Renal cortical epithelial cell (primary cell): ENCODE data around the gene HOXA7. TPM values are rescaled to one million over a fixed set of nuclear protein-coding genes. Genes with fewer than 3 reads are reported as not detected.

Source experiments
- DNase-seq: peaks from one replicate; pipeline ENCODE4 v3.0.0-alpha.2; 2011; ENCODE audit warnings: low read depth
- total RNA-seq: library from RNA; depleted of rRNA; stranded (reverse); fragments of >200 nt; gene quantifications from 2 replicates; pipeline ENCODE4 v1.2.3, GENCODE V29; 2014

HOXA7 gene
- total RNA-seq, 1 donor from 2014 or later = 12.0 TPM

DNA sequence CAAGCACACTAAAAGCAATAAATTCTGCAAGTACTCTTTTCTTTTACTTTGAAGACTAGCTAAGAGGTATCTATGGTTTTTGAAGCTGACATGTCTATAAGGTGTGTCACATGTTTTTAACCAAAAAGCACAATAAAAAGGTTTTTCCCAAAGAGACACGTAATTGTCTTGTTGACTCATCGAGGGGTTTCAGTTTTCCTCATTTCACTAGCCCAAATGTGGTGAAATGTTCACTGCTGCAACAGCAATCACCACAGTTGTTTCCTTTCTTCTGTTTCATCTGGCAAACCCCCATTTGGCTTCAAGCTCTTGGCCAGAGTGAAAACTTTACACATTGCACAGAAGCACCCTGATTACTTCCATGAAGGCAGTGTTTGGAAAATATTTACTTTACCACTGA, 22.1 kb downstream of the HOXA7 start:
- DNase-seq = peak; percentile 94

DNA sequence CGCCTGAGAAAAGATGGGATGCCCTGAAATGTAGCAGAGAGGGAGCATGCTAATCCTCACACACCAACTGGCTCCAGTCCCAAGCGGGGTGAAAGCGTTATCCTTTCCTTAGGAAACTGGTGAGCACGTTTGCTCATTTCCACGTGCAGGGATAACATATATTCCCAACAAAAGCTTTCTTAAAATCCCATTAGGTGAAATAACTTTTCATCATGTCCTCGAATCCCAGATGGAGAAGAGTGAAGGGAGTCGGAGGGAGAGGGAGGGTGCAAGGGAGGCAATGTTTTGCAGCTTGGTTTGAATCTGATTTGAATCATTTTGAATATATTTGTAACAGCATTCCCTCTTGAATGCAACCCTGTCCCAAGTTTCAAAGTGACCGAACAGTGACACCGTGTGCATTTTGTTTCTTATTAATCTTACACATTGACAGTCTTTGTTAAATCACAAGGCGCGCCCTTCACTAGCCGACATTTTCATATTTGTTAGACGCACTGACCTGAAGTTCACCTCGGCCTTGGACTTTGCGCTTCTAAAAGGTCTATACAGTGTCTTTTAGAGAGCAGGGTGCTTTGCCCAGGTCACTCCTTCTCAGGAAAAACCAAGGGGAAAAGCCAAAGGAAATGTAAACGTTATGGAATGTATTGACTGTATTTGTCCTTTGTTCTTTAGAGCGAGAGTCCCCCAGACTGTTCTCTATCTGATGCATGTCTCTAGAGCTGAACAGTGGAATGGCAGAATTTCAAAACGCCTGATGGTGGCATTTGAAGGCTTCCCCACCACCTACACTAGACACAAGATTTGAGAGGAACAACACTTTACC, 22.9 kb downstream of the HOXA7 start:
- no peak for DNase-seq

DNA sequence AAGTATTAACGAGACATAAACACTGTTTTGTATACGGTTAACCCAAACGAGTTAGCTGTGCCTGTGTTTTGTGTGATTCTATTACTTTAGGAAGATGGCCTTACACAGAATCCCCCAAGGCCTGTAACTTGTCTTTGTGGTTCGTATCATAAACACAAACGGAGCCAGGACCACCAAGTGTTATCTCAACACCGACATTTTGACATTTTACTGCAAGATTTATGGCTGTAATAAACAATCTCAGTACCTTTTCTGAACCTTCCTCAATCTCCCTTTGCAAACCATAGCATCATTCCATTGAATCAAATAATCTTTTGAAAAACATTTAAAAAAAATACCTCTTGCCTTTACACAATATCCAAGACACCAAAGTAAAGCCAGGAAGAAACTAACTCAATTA, 23.5 kb downstream of the HOXA7 start:
- no peak for DNase-seq

DNA sequence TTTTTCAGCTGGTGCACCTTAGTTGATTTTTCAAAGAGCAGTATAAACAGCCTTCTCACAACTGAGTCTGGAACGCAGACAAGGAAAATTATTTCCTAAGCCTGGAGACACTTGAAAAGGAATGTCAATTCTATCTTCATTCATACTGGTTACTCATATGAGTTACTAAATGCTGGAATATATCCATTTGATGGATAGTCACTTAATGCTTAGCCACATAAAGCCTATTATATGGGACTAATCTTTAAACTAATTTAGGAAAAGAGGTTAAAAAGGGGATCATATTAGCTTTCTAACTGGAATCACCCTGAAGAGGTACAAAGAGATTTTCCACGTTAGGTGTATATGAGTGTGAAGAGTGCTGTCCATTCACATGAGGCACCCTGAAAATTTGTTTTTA, 24.3 kb downstream of the HOXA7 start:
- DNase-seq = no peak

DNA sequence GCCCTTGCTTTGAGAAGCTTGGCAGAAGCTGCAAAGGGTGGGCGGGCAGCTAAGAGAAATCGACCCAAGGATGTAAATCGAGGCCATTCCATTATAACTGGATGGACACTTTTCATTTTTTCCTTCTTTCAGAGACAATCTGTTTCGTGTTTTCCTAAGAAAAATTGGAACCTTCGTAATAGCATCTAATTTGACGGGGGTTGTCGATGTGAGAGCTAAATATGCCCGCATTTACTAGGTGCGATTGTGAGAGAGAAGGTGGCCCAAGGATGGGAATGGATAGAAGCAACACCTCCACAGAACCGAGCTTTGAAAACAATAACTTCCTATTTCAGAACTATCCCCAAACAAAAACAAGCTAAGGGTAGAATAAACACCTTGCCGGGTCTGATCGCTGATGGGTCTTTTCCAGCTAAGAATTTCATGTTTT, 25.1 kb downstream of the HOXA7 start:
- DNase-seq = no peak

DNA sequence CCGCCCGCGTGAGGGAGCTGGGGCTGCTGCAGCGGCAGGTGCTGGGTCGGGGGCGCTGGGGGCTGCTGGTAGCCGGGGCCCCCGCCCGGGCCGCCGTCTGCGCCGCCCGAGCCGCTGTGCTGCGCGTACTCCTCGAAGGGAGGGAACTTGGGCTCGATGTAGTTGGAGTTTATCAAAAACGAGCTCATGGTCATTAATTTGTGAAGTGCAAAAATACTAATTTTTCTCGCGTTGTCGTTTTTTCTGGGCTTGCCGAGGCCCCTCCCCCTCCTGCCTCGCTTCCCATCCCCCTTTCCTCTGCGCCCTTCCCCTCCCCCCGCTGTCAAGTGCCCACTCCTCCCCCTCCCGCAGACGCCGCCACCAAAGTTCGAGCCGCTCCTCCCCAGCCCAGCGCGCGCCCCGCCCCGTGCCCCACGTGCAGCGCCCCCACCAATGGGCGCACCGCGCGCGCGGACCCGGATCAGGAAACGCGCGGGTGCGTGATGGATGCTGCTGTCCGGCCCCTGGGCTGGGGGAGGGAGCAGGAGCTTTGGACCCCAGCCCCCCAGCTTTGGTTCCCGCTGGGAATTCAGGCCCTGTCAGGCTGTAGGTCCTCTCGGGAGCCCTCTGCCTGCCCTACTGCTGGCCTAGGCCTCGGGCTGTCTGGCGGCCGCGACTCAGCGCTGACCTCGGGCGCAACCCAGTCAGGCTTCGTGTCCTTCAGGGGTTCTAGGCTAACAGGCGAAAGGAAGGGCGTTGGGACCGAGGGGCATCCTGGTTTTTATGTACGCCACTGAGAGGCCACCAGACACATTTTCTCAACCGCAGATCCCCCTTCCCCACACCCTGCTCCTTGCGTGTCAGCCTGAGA, 25.7 kb downstream of the HOXA7 start, which contains the start of gene HOXA4:
Gene HOXA4, minus strand, starts transcription at position 218 of the 850 bp plus-strand sequence. Its CDS starts 24 bp downstream, at position 194.
- DNase-seq = no peak

DNA sequence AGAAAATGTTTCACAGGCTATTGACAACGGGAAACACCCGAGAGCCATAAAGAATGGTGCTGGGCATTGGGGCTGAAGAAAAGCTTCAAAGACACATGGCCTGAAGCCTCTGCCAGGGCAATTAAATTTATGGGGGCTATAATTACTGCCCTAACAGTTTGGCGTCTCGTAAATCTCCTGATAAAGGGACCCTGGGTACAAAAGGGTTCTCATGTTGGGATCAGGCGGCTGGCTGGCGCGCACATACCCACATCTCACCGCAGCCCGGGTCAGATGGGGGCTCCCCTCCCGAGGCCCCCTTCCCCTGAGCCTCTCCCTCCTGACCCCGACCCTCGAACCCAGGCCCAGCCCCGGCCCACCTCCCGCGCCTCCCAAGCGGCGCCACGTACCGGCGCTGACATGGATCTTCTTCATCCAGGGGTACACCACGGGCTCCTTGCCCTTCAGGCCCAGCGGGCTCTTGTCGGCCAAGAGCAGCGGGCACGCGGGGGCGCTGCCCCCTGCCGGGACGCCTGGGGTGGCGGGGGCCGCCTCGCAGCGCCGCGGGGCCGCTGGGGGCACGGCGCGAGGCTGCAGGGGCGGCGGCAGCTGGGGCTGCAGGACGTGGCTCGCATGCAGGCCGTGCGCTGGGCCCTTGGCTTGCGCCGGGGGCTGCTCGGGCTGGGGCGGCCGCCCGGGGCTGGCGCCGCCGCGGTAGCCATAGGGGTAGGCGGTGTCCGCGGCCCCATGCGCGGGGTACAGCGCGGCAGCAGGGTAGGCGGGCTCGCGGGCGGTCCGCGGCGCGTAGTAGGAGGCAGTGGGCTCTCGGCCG, 26.5 kb downstream of the HOXA7 start:
- DNase-seq = no peak

DNA sequence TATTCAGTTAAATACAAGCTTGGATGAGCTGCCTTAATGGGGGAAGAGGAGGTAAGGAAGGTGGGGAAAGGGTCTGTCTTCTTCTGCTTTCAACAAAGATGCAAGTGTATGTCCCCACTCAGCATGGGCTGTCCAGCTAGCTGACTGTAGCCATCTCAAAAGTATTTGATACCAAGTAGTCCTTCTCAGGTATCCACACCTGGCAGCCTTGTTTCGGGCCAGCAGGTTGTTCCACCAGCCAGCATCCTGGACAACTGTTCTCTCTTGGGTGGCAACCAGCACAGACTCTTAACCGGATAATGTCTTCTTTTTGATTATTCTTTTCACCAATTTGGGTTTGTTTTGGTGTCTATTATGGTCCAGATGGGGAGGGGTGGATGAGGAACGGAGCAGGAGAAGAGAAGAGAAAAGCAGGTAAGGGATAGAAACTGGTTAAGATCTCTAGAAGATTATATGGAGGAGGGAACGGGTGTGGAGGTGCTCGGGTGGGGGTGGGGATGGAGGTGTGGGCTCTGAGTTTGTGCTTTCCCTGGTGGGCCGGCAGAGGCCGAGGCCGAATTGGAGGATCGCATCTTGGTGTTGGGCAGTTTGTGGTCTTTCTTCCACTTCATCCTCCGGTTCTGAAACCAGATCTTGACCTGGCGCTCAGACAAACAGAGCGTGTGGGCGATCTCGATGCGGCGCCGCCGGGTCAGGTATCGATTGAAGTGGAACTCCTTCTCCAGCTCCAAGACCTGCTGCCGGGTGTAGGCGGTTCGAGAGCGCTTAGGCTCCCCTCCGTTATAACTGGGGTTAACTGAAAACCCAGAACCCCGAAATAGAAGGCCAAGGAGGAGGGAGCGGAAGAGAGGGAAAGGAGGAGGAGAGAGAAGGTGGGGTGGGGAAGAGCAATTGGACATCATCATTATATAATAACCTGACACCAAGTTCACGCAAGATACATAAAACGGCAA, 27.4 kb downstream of the HOXA7 start:
- no peak for DNase-seq

DNA sequence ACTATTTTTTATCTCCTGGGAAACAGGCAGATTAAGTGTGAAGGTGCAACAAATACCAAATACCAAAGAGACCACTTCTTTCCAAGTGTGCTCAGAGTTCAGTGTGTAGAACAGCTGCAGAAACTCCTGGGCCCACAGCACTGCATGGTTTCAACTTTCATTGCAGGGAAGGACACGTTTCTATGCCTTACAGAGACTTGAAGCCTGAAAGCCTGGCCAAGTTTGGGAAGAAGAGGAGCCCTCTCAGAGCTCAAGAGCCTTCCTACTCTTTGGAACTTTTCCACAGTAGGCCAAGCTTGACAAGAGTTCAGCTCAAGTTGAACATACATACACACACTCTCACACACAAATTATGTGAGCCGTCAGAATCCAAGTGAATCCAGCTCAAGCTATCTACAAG, 28.4 kb downstream of the HOXA7 start:
- no peak for DNase-seq

DNA sequence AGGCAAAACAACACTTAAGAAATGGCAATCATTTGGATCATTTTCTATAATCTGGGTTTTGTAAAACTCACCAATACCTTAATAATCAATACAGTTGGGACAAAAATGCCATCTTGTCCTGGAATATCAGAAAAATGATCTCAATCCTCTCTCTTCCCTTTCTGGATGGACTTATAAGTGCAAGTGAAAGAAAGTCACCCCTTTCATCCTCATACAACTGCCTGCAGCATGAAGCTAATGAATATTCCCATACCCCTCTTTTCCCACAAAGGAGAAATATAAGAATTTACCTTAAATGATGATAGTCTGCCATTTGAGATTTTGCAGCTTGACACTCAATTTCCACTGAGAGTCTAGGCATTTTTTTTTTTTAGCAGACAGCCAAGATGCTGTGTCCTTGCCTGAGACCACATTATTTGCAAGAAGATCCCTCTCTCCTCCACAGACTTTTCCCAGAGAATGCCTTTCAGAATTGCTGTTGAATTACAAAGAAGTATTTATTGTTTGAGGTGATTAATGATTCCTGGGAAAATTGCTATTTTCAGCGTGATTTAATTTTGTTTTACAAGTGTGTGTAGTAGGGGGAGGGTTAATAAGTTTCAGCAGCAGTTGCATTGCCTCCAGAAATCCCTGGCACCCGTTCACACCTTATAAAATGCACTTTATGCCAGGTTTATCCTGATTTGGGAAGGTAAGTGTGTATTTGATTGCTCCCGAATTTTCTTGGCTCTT, 29.7 kb downstream of the HOXA7 start:
- DNase-seq = no peak

DNA sequence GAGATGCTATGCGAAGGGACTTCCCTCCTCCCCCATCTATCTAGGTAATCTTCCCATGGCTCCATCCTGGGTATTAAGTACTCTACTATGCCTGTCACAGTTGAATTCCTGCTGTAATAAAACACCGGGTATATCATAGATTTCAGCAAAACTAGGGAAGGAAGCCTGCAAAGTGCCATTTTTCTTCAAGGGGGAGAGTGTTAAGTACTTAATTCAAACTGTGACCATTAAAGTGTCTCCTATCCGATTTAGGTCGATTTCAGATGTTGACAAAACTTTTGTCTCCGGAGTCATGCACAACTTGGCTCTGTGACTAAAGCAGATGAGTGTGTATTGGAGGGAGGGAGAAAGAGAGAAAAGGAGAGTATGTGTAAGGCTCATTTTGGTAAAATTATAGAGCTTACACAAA, 30.5 kb downstream of the HOXA7 start:
- DNase-seq = no peak

DNA sequence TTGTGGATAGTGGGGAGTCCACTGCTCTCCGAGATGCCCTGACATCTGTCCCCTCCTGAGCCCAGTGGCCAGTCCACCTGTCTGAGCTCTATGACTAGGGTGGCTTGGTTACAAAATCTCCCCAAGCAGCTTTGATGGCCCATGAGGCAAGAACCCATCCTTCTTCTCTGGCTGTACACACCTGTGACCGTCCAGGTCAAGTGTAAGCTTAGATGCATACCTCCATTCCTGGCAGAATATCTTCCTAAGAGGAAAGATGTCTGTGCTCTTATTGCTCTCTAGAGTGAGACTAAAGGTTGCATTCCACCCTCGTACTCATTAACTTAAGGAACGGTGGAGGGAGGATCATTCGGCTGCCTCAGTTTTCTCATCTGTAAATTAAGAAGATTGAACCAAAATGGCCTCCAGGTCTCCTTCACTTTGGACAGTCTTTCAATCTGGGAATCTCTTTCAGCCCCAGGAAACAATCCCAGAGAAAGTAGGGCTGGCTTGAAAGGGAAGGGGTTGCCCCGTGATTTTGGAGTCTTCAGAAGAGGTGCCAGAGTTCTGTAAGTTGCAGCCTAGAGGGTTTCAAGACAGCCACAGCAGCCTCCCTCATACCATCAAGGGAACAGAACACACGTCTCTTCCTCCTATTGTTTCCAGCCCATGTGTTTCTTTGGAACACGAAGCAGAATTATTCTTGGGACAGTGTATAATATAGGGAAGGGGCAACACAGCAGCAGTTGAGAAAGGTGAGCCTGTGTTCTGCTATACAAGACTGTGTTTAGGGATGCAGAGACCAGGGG, 31.4 kb downstream of the HOXA7 start:
- peak; percentile 75 for DNase-seq

DNA sequence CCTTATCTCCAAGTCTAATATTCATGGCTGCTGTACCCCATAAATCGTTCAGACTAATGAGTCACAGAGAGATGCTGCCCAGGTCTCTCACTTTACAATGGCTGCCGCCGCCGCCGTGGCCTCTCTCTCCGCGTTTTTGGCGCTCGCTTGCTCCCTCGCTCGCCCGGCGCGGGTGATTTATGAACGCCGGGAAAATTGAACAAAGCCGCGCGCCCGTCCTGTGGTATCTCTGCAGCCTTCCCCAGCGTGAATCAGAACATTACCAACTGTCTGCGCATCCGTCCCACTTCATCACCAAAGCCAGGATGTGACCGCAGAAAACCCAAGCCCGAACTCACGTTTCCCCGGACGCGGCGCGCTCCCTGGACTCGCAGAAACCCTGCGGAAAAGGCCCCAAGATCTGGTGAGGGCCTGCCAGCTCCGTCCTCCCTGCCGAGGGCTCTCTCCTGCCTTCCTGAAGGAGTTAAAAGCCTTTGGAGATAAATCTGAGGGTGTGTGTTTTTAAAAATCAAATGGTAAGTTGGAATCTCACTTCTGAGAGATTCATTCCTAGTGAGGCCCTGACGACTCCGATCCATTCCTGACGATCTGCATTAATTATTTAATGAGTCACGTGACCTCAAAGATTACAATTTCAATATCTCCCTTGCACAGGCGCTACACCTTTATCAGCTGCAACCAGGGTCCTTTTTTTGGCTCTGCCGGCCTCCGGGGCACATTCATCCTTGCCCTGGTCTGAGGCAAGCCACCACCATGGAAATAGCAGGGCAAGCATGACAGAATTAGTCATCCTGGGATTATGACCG, 32.2 kb downstream of the HOXA7 start:
- no peak for DNase-seq

DNA sequence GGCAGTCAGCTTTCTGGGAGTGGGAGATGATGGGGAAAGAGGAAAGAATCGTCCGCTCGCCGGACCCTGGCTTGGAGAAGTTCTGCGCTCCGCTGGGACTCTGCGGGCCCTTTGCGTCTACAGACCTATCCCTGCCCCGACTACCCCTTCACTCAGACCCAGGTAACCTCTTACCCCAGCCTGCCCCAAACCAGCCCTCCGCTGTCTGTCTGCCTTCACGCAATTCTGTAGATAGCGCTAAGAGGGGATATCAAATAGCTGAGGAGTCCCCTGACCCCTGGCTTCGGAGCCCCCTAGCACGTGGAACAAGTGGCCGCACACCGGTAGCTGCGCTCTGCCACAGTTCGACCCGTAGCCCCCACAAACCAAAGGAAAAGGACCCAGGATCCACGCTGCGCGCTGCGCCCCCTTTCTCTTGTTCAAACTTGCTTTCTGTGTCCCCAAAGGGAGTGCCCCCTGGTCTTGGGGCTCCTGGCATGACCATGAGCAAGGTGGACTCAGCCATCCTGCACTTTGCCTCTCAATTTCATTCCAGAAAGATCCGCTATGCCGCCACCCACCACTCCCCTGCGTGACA, 32.9 kb downstream of the HOXA7 start:
- no peak for DNase-seq

DNA sequence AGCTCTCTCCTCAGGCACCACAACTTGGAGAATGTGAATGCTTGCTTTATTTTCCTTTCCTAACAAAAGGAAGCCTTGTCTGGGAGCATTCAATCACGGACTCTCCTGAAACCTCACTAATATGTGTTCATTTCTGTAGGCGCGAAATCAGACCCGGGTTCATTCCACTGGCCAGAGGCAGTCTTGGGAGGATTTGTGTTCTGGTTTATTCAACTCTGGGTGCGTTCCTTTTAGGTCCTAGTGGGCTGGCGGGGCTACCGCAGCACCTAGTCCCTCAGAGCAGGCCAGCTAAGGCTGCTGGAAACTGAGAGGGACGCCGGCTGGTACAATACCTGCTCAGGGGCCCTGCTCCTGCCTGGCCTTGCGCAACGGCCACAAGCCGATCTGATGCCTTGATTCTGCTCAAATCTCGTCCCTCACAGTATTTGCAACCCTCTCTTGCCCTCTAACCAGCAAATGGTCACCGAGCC, 33.4 kb downstream of the HOXA7 start:
- no peak for DNase-seq

DNA sequence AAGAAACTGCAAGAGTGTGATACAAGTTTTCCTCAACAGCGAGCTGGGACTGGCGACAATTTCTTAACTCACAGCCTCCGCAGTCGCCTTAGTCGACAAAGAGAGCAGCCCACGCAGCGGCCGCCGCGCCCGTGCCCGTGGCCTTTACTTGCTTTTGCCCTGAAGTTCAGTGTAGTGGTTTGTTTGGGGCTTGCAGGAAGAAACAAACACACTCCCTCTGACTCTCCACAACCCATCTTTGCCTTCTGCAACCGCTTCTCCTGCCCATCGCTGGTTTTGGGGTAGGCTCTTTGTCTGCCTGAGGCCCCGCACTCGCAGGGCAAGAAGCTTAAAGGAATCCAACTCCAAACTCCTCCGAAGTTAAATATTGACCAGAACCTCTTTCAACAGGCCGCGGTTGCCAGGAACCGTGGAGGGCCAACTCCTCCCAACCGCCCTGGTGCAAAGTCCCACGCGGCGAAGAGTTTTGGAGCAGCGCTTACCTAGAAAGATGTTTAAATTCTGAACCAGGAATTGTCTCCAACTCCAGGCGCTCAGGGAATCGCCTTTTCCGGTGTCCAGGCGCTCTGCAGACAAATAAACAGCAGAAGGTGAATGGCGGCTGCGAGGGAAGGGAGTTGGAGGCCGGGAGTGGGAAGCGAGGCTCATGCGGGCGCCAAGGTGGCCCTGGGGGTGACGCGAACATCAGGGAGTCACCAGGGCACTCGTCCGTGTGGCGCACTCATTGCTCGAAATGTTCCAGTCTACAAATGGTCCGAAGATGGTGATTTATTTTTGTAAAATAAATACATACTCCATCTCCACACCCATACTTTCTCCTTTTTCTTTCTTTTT, 34.2 kb downstream of the HOXA7 start:
- DNase-seq = peak; percentile 81

DNA sequence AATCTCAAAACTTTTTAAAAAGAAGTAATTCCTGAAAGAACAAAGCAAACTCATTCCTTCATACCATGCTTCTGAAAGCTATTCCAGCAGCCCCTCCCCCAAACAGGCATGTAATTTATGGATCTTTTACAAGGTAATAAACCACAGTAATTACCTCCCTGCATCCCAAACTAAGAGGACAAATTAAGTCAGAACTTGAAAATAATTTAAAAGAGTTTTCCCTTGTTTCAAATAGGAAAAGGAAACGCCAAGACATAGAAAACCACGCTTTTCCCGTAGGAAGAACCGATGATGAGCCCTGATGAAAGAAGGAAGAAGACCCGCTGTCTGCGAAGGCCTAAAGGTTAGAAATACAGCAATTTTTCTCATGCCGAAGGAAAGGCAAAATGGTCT, 34.8 kb downstream of the HOXA7 start:
- DNase-seq = no peak
